ENCODE data around the gene MEF2C.

MEF2C gene

GRCh38 chr5:88899096-88899737 is 16.2 kb upstream of the MEF2C start:
- Mint-ChIP-seq H3K4me1 (ENCODE audit: low read depth) (peaks cover 6% of the 10 kb centered on the region), H3K9me3 (no peaks in the 10 kb centered on the region), H3K4me3 (no peak overlapping the region), H3K36me3 (ENCODE audit: low read depth) (no peaks in the 10 kb centered on the region), H3K27me3 (no peaks in the 10 kb centered on the region), H3K27ac (no peak overlapping the region)
- intact Hi-C loops (cut with micrococcal nuclease) = no loop called here

GRCh38 chr5:88897748-88898147 is 14.8 kb upstream of the MEF2C start:
- no peaks in the 10 kb centered on the region for H3K36me3 Mint-ChIP-seq (ENCODE audit: low read depth)
- no peaks in the 10 kb centered on the region for H3K27me3 Mint-ChIP-seq
- peaks cover 6% of the 10 kb centered on the region for H3K4me1 Mint-ChIP-seq (ENCODE audit: low read depth)
- H3K27ac Mint-ChIP-seq = no peak overlapping the region
- no peaks in the 10 kb centered on the region for H3K9me3 Mint-ChIP-seq
- intact Hi-C loops (cut with micrococcal nuclease) = no loop called here
- no peak overlapping the region for H3K4me3 Mint-ChIP-seq

DNA sequence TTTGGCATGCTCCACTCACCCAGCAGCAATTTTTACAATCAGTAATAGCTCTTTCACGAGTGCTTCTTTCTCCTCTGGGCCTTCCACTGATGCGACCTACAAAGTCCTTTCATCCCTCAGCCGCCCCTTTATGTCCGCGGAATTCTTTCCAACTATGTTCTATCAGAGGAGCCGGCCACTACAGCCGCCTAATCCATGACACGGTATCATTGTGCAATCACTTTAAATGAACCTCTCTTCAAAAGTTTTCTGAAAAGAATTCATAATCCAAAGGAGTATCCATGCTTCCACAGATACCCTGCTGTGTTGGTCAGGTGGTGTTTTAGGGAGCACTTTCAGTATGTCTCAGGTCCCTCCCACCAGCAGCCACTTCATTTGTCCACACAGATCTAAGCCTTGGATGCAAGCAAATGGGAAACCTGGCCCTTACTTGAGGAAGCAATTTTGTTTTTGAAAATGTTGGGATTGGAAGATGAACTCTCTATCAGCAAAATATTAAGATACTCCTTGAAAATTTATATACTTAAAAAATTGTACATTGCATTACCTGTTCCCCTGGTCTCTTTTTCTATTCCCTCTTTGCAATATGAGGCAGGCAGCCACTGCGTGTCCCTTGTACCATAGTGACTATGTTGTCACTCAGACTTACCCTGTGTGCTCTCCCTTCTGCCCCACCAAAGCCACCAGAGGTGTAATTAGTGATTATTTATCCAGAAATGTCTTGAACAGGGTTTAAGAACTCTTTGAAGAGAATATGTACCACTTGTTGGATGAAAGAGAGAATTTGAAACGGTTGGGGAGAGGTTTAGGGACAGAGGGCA is 12.9 kb upstream of the MEF2C start:
- H3K4me3 Mint-ChIP-seq = no peak overlapping the region
- H3K9me3 Mint-ChIP-seq = no peaks in the 10 kb centered on the region
- intact Hi-C loops (cut with micrococcal nuclease) = no loop called here

DNA sequence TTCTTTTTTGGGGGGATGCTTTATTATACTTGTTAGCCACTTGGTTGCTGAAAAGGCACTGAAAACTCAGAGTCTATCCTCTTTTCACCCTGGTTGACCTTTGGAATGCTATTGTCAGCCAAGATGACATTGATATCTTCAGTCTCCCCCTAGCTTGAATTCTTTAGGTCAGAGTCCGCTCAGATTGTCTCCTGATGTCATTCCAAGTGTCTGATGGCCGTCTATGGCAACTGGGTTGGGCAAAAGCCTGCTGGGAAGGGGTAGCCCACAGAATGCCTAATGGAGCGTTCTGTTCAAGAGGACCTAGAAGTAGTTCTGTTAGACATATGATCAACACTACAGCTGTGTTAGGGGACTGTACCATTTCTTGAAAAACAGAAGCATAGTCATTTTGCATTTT is 9.7 kb upstream of the MEF2C start:
- Mint-ChIP-seq H3K27me3 (peaks cover 6% of the 10 kb centered on the region), H3K36me3 (ENCODE audit: low read depth) (peaks cover 11% of the 10 kb centered on the region), H3K9me3 (no peaks in the 10 kb centered on the region), H3K27ac (no peak overlapping the region), H3K4me3 (no peak overlapping the region), H3K4me1 (ENCODE audit: low read depth) (peaks cover 27% of the 10 kb centered on the region)
- intact Hi-C loops (cut with micrococcal nuclease) = no loop called here

More for the DNA sequence above, 12.9 kb upstream of the MEF2C start:
- H3K4me1 Mint-ChIP-seq (ENCODE audit: low read depth) = peaks cover 6% of the 10 kb centered on the region
- H3K27ac Mint-ChIP-seq = no peak overlapping the region
- no peaks in the 10 kb centered on the region for H3K27me3 Mint-ChIP-seq
- H3K36me3 Mint-ChIP-seq (ENCODE audit: low read depth) = no peaks in the 10 kb centered on the region

DNA sequence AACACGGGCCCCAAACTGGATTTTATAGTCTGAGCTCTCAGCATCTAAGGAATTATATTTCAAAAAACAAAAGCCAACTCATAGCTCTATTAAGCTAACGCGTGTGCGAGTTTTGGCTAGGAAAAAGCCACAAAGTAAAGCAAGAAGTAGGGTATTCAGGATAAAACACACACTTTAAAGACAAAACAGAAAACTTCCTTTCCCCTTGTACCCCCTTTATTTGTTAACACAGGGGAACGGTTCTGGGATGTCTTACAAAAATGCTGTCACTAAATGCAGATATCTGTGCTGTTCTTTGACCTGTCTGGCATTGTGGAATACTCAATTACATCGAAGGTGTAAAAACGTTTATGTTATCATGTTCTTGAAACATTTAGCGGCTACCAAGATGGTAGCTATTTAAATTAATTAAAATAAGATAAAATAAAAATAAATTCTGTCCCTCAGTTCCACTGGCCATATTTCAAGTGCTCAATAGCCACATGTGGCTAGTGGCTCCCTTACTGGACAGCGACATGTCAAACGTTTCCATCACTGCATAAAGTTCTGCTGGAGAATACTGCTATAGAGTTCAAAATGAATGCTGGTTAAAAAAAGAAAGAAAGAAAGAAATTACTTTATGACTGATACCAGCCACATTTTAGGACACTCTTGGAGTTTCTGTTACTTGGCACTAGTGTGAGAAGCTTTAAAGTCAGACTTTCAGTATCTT is 7.2 kb upstream of the MEF2C start:
- Mint-ChIP-seq H3K9me3 (no peaks in the 10 kb centered on the region), H3K36me3 (ENCODE audit: low read depth) (peaks cover 11% of the 10 kb centered on the region), H3K27ac (peak overlapping the region; percentile 86), H3K27me3 (peaks cover 6% of the 10 kb centered on the region), H3K4me3 (peak overlapping the region; percentile 90), H3K4me1 (ENCODE audit: low read depth) (peaks cover 21% of the 10 kb centered on the region)
- intact Hi-C loops (cut with micrococcal nuclease) = no loop called here

DNA sequence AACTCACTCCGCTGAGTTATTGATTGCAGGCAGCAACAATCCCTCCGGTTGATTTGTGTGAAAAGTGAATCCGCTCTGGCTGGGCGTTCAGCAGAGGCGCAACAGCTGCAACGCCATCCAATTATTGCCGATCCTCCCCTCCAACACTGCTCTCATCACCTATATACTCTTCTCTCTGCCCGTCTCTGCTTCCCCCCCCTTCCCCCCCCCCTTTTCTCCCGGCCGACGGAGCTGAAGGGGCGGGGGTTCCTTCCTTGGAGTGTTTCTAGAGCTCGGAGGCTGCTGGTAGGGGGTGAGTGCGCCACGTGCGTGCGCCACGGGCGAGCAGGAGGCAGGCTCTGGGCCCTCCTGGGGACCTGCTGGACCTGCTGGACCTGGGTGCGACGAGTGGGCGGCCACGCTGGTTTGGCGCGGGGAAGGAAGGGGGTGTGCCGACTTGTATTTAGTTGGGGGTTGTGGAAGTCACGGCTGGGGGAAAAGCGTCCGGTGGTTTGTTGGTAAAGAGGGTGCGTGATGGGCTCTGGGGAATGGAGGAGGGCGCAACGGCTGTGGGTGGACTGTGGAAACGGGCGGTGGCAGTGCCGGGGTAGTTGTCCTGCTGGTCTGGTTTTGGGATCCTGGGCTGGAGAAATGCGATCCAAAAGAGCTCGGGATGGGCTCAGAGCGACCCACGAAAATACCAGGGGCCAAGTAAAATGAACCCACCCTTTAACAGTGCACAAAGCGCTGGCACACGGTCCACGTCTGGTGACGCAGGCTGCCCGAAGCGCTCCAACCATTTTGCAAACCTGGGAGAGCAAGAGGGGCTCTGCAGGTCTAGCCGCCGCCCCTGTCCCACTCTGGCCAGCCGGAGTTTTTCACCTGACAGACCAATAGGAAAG is 6.4 kb upstream of the MEF2C start:
- intact Hi-C loops (cut with micrococcal nuclease) = loop anchor here (5.0 to 10.0 kb wide), 3 partner anchors 125 to 1635 kb away; partner anchors contain the start of gene LYSMD3
- Mint-ChIP-seq H3K27ac (peak overlapping the region; percentile 86), H3K36me3 (ENCODE audit: low read depth) (peaks cover 11% of the 10 kb centered on the region), H3K9me3 (no peaks in the 10 kb centered on the region), H3K4me1 (ENCODE audit: low read depth) (peaks cover 21% of the 10 kb centered on the region), H3K4me3 (peak overlapping the region; percentile 90), H3K27me3 (peaks cover 6% of the 10 kb centered on the region)

DNA sequence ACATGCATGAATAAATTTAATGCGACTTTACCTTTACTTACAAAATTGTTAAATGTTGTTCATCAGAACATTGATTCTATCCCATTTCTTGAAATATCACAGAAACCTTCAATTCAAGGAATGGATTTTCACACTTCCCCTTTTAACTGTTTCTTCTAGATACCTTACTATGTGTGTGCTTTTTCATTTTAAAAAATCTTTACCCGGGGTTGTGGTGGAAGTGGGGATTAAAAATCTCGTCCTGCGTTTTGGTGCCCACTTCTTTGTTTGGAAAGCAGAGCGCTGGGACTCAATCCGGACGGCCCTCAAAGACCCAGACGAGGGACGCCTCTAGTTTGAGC is 5.8 kb upstream of the MEF2C start:
- Mint-ChIP-seq H3K27me3 (peaks cover 6% of the 10 kb centered on the region), H3K27ac (peak overlapping the region; percentile 86), H3K4me3 (peak overlapping the region; percentile 90), H3K9me3 (no peaks in the 10 kb centered on the region), H3K4me1 (ENCODE audit: low read depth) (peaks cover 21% of the 10 kb centered on the region), H3K36me3 (ENCODE audit: low read depth) (peaks cover 14% of the 10 kb centered on the region)
- intact Hi-C loops (cut with micrococcal nuclease) = loop anchor here (5.0 to 10.0 kb wide), 3 partner anchors 124 to 1636 kb away; partner anchors contain the start of gene LYSMD3

DNA sequence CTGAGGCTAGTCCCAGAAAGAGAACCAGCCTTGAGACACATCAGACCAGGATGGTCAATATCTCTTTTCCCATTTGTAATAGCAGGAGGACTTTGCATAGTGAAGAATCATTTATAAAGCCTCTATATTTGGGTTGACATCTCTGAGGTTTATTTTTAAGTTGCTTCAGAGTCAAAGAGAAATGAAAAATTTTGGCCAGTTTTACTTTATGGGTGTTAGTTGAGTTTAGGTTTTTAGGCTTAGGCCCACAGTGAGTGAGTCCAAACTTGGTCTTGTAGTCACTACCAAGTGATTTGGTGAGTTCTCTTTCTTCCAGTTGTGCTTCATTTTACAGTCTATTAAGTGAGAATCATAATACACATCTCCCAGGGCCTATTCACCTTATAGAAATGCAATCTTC is 5.3 kb upstream of the MEF2C start:
- no peak overlapping the region for H3K4me3 Mint-ChIP-seq
- intact Hi-C loops (cut with micrococcal nuclease) = loop anchor here (5.0 to 10.0 kb wide), 3 partner anchors 123 to 1637 kb away; partner anchors contain the start of gene LYSMD3
- H3K4me1 Mint-ChIP-seq (ENCODE audit: low read depth) = peaks cover 21% of the 10 kb centered on the region
- H3K27me3 Mint-ChIP-seq = peaks cover 6% of the 10 kb centered on the region
- H3K27ac Mint-ChIP-seq = peak overlapping the region; percentile 86
- no peaks in the 10 kb centered on the region for H3K9me3 Mint-ChIP-seq
- H3K36me3 Mint-ChIP-seq (ENCODE audit: low read depth) = peaks cover 20% of the 10 kb centered on the region

DNA sequence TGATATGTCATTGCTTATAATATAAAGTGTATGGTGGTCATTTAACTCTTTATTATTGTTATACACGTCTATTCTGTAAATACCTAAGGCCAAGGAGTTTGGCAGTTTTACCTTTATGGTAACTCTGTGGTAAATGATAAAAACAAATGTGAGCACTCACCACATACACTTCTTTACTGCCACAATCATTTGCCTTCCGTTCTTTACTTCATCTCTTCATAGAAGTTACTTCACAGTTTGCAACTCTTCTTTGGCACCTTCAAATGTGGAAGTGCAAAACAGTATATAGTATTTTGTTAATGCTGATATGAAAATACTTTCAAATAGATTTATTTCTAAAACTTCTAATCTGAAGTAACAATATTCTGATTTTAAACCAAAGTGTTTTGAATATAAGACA is 4.4 kb upstream of the MEF2C start:
- H3K4me1 Mint-ChIP-seq (ENCODE audit: low read depth) = peaks cover 21% of the 10 kb centered on the region
- peaks cover 29% of the 10 kb centered on the region for H3K36me3 Mint-ChIP-seq (ENCODE audit: low read depth)
- peaks cover 6% of the 10 kb centered on the region for H3K27me3 Mint-ChIP-seq
- H3K27ac Mint-ChIP-seq = no peak overlapping the region
- no peaks in the 10 kb centered on the region for H3K9me3 Mint-ChIP-seq
- intact Hi-C loops (cut with micrococcal nuclease) = loop anchor here (5.0 to 10.0 kb wide), 3 partner anchors 123 to 1637 kb away; partner anchors contain the start of gene LYSMD3
- H3K4me3 Mint-ChIP-seq = no peak overlapping the region

GRCh38 chr5:88886746-88887341 is 3.9 kb upstream of the MEF2C start:
- Mint-ChIP-seq H3K27me3 (peaks cover 6% of the 10 kb centered on the region), H3K9me3 (no peaks in the 10 kb centered on the region), H3K36me3 (ENCODE audit: low read depth) (peaks cover 32% of the 10 kb centered on the region), H3K27ac (peak overlapping the region; percentile 73), H3K4me1 (ENCODE audit: low read depth) (peaks cover 21% of the 10 kb centered on the region), H3K4me3 (no peak overlapping the region)
- intact Hi-C loops (cut with micrococcal nuclease) = loop anchor here (5.0 to 10.0 kb wide), 3 partner anchors 122 to 1638 kb away; partner anchors contain the start of gene LYSMD3

- peak overlapping the region; percentile 73 for H3K27ac Mint-ChIP-seq
- intact Hi-C loops (cut with micrococcal nuclease) = loop anchor here (5.0 to 10.0 kb wide), 3 partner anchors 121 to 1639 kb away; partner anchors contain the start of gene LYSMD3
- H3K27me3 Mint-ChIP-seq = peaks cover 6% of the 10 kb centered on the region
- H3K4me1 Mint-ChIP-seq (ENCODE audit: low read depth) = peaks cover 21% of the 10 kb centered on the region
- H3K9me3 Mint-ChIP-seq = no peaks in the 10 kb centered on the region
- H3K36me3 Mint-ChIP-seq (ENCODE audit: low read depth) = peaks cover 32% of the 10 kb centered on the region
- peak overlapping the region; percentile 69 for H3K4me3 Mint-ChIP-seq
Measured at GRCh38 chr5:88886252-88886651, 3.3 kb upstream of the MEF2C start.

DNA sequence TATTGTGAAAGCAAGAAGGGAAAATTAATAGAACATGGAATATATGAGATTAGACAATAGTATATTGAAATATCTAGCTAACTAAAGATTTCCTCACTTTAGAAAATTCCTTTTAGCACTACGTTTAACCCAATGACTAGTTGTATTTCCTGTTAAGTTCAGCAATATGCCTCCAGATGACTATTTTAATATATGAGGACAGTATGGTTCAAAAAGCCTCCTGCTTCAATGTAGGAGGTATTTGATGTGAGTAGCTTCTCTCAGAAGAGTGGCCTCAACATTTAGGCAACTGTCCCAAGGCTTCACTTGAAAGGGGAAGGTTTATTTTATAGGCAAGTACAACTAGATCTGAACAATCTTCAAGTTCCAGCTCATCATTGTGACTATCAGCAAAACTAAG is 2.0 kb upstream of the MEF2C start:
- H3K36me3 Mint-ChIP-seq (ENCODE audit: low read depth) = peaks cover 32% of the 10 kb centered on the region
- intact Hi-C loops (cut with micrococcal nuclease) = loop anchor here (5.0 to 10.0 kb wide), 3 partner anchors 120 to 1640 kb away; partner anchors contain the start of gene LYSMD3
- H3K9me3 Mint-ChIP-seq = no peaks in the 10 kb centered on the region
- H3K27ac Mint-ChIP-seq = no peak overlapping the region
- H3K4me3 Mint-ChIP-seq = no peak overlapping the region
- peaks cover 19% of the 10 kb centered on the region for H3K4me1 Mint-ChIP-seq (ENCODE audit: low read depth)
- H3K27me3 Mint-ChIP-seq = peaks cover 5% of the 10 kb centered on the region

GRCh38 chr5:88884608-88884877 is 1.6 kb upstream of the MEF2C start:
- Mint-ChIP-seq H3K4me1 (ENCODE audit: low read depth) (peaks cover 15% of the 10 kb centered on the region), H3K27ac (peak overlapping the region; percentile 87), H3K36me3 (ENCODE audit: low read depth) (peaks cover 28% of the 10 kb centered on the region), H3K27me3 (no peaks in the 10 kb centered on the region), H3K4me3 (peak overlapping the region; percentile 87), H3K9me3 (no peaks in the 10 kb centered on the region)
- intact Hi-C loops (cut with micrococcal nuclease) = loop anchor here (5.0 to 10.0 kb wide), 3 partner anchors 37 to 1640 kb away; partner anchors contain the start of gene LYSMD3
